ENCODE measurements around the gene CAMKK1. TPM values are rescaled to one million over a fixed set of nuclear protein-coding genes. Genes with fewer than 3 reads are reported as not detected.

The CAMKK1 gene
- total and polyA plus RNA-seq, 2 experiments from 2014 or later, result 4.3 to 7.1 TPM

DNA sequence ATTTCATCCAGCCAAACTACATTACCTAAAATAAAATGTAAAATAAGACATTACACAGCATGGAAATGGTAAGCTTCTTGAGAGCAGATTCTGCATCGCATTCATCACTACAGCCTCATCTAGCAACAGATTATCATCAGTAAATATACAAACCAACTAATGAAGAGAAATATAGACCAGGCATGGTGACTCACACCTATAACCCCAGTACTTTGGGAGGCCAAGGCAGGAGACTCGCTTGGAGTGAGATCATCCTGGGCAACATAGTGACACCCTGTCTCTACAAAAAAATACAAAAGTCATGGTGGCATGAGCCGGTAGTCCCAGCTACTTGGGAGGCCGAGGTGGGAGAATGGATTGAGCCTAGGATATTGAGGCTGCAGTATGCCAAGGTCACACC is 66.7 kb downstream of the CAMKK1 start:
- no peak for ATAC-seq

More for the DNA sequence above, 66.7 kb downstream of the CAMKK1 start:
- TF ChIP-seq ZNF114 (CRISPR knock-in tag; IDR thresholded peaks at IDR 0.05) (no peak), EZH2 (IDR thresholded peaks at IDR 0.05; ENCODE audit: low read depth, unreplicated experiment) (no peak), EZH2phosphoT487 (IDR thresholded peaks at IDR 0.05; ENCODE audit: unreplicated experiment) (no peak), STAT1 (IDR thresholded peaks at IDR 0.05; ENCODE audit: unreplicated experiment) (no peak), JUNB (IDR thresholded peaks at IDR 0.05; ENCODE audit: unreplicated experiment) (no peak), ZNF331 (CRISPR knock-in tag; IDR thresholded peaks at IDR 0.05; ENCODE audit: low read depth) (no peak), NANOG (IDR thresholded peaks at IDR 0.05; ENCODE audit: borderline replicate concordance) (no peak), POLR2AphosphoS5 (IDR thresholded peaks at IDR 0.05; ENCODE audit: low read depth) (no peak), CREB1 (CRISPR knock-in tag; IDR thresholded peaks at IDR 0.05; ENCODE audit: low read depth) (no peak)
- TF ChIP-seq, protein P1, sequence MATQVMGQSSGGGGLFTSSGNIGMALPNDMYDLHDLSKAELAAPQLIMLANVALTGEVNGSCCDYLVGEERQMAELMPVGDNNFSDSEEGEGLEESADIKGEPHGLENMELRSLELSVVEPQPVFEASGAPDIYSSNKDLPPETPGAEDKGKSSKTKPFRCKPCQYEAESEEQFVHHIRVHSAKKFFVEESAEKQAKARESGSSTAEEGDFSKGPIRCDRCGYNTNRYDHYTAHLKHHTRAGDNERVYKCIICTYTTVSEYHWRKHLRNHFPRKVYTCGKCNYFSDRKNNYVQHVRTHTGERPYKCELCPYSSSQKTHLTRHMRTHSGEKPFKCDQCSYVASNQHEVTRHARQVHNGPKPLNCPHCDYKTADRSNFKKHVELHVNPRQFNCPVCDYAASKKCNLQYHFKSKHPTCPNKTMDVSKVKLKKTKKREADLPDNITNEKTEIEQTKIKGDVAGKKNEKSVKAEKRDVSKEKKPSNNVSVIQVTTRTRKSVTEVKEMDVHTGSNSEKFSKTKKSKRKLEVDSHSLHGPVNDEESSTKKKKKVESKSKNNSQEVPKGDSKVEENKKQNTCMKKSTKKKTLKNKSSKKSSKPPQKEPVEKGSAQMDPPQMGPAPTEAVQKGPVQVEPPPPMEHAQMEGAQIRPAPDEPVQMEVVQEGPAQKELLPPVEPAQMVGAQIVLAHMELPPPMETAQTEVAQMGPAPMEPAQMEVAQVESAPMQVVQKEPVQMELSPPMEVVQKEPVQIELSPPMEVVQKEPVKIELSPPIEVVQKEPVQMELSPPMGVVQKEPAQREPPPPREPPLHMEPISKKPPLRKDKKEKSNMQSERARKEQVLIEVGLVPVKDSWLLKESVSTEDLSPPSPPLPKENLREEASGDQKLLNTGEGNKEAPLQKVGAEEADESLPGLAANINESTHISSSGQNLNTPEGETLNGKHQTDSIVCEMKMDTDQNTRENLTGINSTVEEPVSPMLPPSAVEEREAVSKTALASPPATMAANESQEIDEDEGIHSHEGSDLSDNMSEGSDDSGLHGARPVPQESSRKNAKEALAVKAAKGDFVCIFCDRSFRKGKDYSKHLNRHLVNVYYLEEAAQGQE (IDR thresholded peaks at IDR 0.05; ENCODE audit: unreplicated experiment), result no peak
- TF ChIP-seq, protein P2, sequence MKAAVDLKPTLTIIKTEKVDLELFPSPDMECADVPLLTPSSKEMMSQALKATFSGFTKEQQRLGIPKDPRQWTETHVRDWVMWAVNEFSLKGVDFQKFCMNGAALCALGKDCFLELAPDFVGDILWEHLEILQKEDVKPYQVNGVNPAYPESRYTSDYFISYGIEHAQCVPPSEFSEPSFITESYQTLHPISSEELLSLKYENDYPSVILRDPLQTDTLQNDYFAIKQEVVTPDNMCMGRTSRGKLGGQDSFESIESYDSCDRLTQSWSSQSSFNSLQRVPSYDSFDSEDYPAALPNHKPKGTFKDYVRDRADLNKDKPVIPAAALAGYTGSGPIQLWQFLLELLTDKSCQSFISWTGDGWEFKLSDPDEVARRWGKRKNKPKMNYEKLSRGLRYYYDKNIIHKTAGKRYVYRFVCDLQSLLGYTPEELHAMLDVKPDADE (IDR thresholded peaks at IDR 0.05), result no peak
- TF ChIP-seq, protein P3, sequence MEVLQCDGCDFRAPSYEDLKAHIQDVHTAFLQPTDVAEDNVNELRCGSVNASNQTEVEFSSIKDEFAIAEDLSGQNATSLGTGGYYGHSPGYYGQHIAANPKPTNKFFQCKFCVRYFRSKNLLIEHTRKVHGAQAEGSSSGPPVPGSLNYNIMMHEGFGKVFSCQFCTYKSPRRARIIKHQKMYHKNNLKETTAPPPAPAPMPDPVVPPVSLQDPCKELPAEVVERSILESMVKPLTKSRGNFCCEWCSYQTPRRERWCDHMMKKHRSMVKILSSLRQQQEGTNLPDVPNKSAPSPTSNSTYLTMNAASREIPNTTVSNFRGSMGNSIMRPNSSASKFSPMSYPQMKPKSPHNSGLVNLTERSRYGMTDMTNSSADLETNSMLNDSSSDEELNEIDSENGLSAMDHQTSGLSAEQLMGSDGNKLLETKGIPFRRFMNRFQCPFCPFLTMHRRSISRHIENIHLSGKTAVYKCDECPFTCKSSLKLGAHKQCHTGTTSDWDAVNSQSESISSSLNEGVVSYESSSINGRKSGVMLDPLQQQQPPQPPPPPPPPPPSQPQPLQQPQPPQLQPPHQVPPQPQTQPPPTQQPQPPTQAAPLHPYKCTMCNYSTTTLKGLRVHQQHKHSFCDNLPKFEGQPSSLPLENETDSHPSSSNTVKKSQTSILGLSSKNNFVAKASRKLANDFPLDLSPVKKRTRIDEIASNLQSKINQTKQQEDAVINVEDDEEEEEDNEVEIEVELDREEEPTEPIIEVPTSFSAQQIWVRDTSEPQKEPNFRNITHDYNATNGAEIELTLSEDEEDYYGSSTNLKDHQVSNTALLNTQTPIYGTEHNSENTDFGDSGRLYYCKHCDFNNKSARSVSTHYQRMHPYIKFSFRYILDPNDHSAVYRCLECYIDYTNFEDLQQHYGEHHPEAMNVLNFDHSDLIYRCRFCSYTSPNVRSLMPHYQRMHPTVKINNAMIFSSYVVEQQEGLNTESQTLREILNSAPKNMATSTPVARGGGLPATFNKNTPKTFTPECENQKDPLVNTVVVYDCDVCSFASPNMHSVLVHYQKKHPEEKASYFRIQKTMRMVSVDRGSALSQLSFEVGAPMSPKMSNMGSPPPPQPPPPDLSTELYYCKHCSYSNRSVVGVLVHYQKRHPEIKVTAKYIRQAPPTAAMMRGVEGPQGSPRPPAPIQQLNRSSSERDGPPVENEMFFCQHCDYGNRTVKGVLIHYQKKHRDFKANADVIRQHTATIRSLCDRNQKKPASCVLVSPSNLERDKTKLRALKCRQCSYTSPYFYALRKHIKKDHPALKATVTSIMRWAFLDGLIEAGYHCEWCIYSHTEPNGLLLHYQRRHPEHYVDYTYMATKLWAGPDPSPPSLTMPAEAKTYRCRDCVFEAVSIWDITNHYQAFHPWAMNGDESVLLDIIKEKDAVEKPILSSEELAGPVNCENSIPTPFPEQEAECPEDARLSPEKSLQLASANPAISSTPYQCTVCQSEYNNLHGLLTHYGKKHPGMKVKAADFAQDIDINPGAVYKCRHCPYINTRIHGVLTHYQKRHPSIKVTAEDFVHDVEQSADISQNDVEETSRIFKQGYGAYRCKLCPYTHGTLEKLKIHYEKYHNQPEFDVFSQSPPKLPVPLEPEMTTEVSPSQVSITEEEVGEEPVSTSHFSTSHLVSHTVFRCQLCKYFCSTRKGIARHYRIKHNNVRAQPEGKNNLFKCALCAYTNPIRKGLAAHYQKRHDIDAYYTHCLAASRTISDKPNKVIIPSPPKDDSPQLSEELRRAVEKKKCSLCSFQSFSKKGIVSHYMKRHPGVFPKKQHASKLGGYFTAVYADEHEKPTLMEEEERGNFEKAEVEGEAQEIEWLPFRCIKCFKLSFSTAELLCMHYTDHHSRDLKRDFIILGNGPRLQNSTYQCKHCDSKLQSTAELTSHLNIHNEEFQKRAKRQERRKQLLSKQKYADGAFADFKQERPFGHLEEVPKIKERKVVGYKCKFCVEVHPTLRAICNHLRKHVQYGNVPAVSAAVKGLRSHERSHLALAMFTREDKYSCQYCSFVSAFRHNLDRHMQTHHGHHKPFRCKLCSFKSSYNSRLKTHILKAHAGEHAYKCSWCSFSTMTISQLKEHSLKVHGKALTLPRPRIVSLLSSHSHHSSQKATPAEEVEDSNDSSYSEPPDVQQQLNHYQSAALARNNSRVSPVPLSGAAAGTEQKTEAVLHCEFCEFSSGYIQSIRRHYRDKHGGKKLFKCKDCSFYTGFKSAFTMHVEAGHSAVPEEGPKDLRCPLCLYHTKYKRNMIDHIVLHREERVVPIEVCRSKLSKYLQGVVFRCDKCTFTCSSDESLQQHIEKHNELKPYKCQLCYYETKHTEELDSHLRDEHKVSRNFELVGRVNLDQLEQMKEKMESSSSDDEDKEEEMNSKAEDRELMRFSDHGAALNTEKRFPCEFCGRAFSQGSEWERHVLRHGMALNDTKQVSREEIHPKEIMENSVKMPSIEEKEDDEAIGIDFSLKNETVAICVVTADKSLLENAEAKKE (CRISPR knock-in tag; IDR thresholded peaks at IDR 0.05), result no peak
- TF ChIP-seq, protein P4, sequence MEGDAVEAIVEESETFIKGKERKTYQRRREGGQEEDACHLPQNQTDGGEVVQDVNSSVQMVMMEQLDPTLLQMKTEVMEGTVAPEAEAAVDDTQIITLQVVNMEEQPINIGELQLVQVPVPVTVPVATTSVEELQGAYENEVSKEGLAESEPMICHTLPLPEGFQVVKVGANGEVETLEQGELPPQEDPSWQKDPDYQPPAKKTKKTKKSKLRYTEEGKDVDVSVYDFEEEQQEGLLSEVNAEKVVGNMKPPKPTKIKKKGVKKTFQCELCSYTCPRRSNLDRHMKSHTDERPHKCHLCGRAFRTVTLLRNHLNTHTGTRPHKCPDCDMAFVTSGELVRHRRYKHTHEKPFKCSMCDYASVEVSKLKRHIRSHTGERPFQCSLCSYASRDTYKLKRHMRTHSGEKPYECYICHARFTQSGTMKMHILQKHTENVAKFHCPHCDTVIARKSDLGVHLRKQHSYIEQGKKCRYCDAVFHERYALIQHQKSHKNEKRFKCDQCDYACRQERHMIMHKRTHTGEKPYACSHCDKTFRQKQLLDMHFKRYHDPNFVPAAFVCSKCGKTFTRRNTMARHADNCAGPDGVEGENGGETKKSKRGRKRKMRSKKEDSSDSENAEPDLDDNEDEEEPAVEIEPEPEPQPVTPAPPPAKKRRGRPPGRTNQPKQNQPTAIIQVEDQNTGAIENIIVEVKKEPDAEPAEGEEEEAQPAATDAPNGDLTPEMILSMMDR (conservative IDR thresholded peaks at IDR 0.05; ENCODE audit: low read depth in 2 of 2), result no peak
- Mint-ChIP-seq H3K27me3 (ENCODE audit: insufficient read depth, low read depth, poor library complexity) (no peaks in the 10 kb centered on the region), H3K4me3 (no peak overlapping the region), H3K27ac (no peak overlapping the region), H3K4me1 (no peaks in the 10 kb centered on the region), H3K36me3 (ENCODE audit: low read depth) (peaks cover 71% of the 10 kb centered on the region), H3K9me3 (no peaks in the 10 kb centered on the region; the same call in 2 of the 3 replicates)
- no peak for DNase-seq (ENCODE audit: low spot score)
- H2AFZ ChIP-seq, result no peak overlapping the region
- H3K4me3 ChIP-seq, result no peak overlapping the region
- H3K36me3 ChIP-seq (ENCODE audit: insufficient read depth), result peaks cover 41% of the 10 kb centered on the region
- H3F3A ChIP-seq (replicated peaks; ENCODE audit: low read depth), result no peaks in the 10 kb centered on the region; the same call in 1 of the 2 replicates
- peaks cover 17% of the 10 kb centered on the region for H4K20me1 ChIP-seq (replicated peaks; ENCODE audit: insufficient read depth)
- H3K4me2 ChIP-seq, result no peak overlapping the region
- peaks cover 22% of the 10 kb centered on the region for H3K79me2 ChIP-seq (replicated peaks; ENCODE audit: insufficient read depth)
- H3K27ac ChIP-seq (ENCODE audit: low read depth), result no peak overlapping the region
- H3K9me2 ChIP-seq (ENCODE audit: insufficient read depth), result no peaks in the 10 kb centered on the region
- no peaks in the 10 kb centered on the region for H3K4me1 ChIP-seq (ENCODE audit: insufficient read depth)
- H3K27me3 ChIP-seq (ENCODE audit: insufficient read depth), result no peaks in the 10 kb centered on the region

Data from GM23338 (cell line).